Measurements from ENCODE around the gene CMTM3.

Gene CMTM3

GRCh38 chr16:66660422-66661209 is 56.1 kb downstream of the CMTM3 start:
- peak in 46 of 56 donors; percentile 5 to 69 (median 36) for DNase-seq

- no peak for DNase-seq
Measured at GRCh38 chr16:66661210-66661560, 56.7 kb downstream of the CMTM3 start.

GRCh38 chr16:66661671-66662346 is 57.3 kb downstream of the CMTM3 start:
- DNase-seq, result peak in 3 of 56 donors; percentile 6 to 9 (median 7)

- peak in 16 of 56 donors; percentile 4 to 43 (median 17) for DNase-seq
Measured at GRCh38 chr16:66662445-66663194, 58.1 kb downstream of the CMTM3 start.
